ENCODE data around the gene UGT1A10. TPM values are rescaled to one million over a fixed set of nuclear protein-coding genes. Genes with fewer than 3 reads are reported as not detected.

Gene UGT1A10
- total RNA-seq, 1 experiment from 2014 or later = not detected

DNA sequence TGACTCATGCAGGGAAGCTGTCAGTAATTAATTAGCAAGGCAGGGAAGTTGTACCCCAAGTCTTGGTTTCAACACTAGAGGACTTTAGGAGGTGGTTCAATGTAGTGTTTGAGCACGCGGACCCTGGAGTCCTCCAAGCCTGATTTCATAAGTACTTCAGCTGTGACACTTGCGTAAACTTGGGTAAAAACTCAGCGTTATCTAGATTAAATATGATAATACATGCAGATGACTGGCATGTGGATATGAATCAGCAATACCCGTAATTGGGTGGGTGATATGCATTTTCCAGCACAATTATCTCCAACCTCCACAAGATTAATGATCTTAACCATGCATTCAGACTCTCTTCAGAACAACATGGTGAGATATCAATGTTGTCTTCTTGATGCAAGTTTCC is 50.7 kb downstream of the UGT1A10 start:
- Histone ChIP-seq H2AFZ (ENCODE audit: low read depth, low read length, poor library complexity, severe bottlenecking) (no peak overlapping the region), H3K9me2 (ENCODE audit: insufficient read depth) (no peaks in the 10 kb centered on the region), H3K79me2 (ENCODE audit: insufficient read depth, low read length) (no peaks in the 10 kb centered on the region), H4K20me1 (ENCODE audit: insufficient read depth) (no peaks in the 10 kb centered on the region), H3K27me3 (ENCODE audit: insufficient read depth, low read length) (no peaks in the 10 kb centered on the region), H3K36me3 (ENCODE audit: control insufficient read depth in 1 of 2, insufficient read depth in 2 of 2, low read length in 2 of 2) (no peaks in the 10 kb centered on the region), H3K4me3 (replicated peaks in 1 of 2; ENCODE audit: low read depth in 1 of 2, low read length in 2 of 2) (no peak overlapping the region), H3K4me2 (ENCODE audit: low read length) (no peak overlapping the region), H3K9ac (ENCODE audit: low read length) (no peak overlapping the region), H3K27ac (ENCODE audit: low read depth, low read length) (no peak overlapping the region), H3K4me1 (ENCODE audit: control insufficient read depth in 1 of 2, insufficient read depth in 2 of 2, low read length in 2 of 2) (no peaks in the 10 kb centered on the region), H3K9me3 (ENCODE audit: control insufficient read depth in 1 of 2, insufficient read depth in 1 of 2, low read depth in 1 of 2, low read length in 2 of 2) (no peaks in the 10 kb centered on the region)
- BruUV-seq (replicated peaks) = no TSS peak
- CTCF ChIA-PET = no interaction called here
- POLR2A ChIA-PET = no interaction called here
- intact Hi-C loops (cut with micrococcal nuclease) = no loop called here
- RAD21 ChIA-PET (ENCODE audit: low non-redundant PET in 1 of 2, low total read pairs in 2 of 2, uncharacterized antibody in 2 of 2, unreplicated experiment in 2 of 2) = no interaction called here
- TF ChIP-seq, protein P1, sequence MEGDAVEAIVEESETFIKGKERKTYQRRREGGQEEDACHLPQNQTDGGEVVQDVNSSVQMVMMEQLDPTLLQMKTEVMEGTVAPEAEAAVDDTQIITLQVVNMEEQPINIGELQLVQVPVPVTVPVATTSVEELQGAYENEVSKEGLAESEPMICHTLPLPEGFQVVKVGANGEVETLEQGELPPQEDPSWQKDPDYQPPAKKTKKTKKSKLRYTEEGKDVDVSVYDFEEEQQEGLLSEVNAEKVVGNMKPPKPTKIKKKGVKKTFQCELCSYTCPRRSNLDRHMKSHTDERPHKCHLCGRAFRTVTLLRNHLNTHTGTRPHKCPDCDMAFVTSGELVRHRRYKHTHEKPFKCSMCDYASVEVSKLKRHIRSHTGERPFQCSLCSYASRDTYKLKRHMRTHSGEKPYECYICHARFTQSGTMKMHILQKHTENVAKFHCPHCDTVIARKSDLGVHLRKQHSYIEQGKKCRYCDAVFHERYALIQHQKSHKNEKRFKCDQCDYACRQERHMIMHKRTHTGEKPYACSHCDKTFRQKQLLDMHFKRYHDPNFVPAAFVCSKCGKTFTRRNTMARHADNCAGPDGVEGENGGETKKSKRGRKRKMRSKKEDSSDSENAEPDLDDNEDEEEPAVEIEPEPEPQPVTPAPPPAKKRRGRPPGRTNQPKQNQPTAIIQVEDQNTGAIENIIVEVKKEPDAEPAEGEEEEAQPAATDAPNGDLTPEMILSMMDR (IDR thresholded peaks at IDR 0.05 in 2 of 3, conservative IDR thresholded peaks at IDR 0.05 in 1 of 3; ENCODE audit: borderline replicate concordance in 1 of 3, insufficient read depth in 1 of 3, low read depth in 2 of 3, low read length in 2 of 3) = no peak
- TF ChIP-seq SIN3A (IDR thresholded peaks at IDR 0.05; ENCODE audit: low read depth) (no peak), CEBPB (IDR thresholded peaks at IDR 0.05; ENCODE audit: low read depth) (no peak), CBX3 (IDR thresholded peaks at IDR 0.05; ENCODE audit: low read depth) (no peak), JUND (IDR thresholded peaks at IDR 0.05) (no peak)
- ATAC-seq = no peak
- DNase-seq (ENCODE audit: low read depth, low spot score) = no peak

DNA sequence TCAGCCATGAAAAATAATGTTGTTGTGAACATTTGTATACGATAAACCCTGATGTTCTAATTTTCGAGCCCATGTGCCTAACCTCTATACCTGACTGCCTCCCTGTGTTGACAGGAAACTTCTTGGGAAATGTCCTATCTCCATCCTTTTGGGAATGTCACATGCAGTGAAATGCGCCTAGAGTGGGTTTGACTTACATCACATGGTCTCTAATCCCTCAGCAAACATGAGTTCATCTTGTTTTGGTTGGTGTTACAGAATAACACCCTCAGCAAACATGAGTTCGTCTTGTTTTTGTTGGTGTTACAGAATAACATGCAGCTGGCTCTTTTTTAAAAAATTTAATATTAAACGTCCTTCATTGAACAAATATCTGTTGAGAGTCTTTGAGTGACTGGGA is 52.1 kb downstream of the UGT1A10 start:
- Histone ChIP-seq H3K27ac (ENCODE audit: low read depth, low read length) (no peak overlapping the region), H3K9me2 (ENCODE audit: insufficient read depth) (no peaks in the 10 kb centered on the region), H2AFZ (ENCODE audit: low read depth, low read length, poor library complexity, severe bottlenecking) (no peak overlapping the region), H4K20me1 (ENCODE audit: insufficient read depth) (no peaks in the 10 kb centered on the region), H3K4me2 (ENCODE audit: low read length) (no peak overlapping the region), H3K79me2 (ENCODE audit: insufficient read depth, low read length) (no peaks in the 10 kb centered on the region), H3K4me3 (replicated peaks in 1 of 2; ENCODE audit: low read depth in 1 of 2, low read length in 2 of 2) (no peak overlapping the region), H3K36me3 (ENCODE audit: control insufficient read depth in 1 of 2, insufficient read depth in 2 of 2, low read length in 2 of 2) (no peaks in the 10 kb centered on the region), H3K4me1 (ENCODE audit: control insufficient read depth in 1 of 2, insufficient read depth in 2 of 2, low read length in 2 of 2) (no peaks in the 10 kb centered on the region), H3K9ac (ENCODE audit: low read length) (no peak overlapping the region), H3K9me3 (ENCODE audit: control insufficient read depth in 1 of 2, insufficient read depth in 1 of 2, low read depth in 1 of 2, low read length in 2 of 2) (no peaks in the 10 kb centered on the region), H3K27me3 (ENCODE audit: insufficient read depth, low read length) (no peaks in the 10 kb centered on the region)
- TF ChIP-seq EZH2 (IDR thresholded peaks at IDR 0.05) = no peak
- intact Hi-C loops (cut with micrococcal nuclease) = no loop called here
- RAD21 ChIA-PET (ENCODE audit: low non-redundant PET in 1 of 2, low total read pairs in 2 of 2, uncharacterized antibody in 2 of 2, unreplicated experiment in 2 of 2) = no interaction called here
- ATAC-seq (no peak), DNase-seq (ENCODE audit: low read depth, low spot score) (no peak)
- POLR2A ChIA-PET = no interaction called here
- BruUV-seq (replicated peaks) = no TSS peak
- CTCF ChIA-PET = interaction anchor here (1.4 kb wide), 1 partner anchor 23 kb away, joined by 5 read pairs; no protein-coding TSS in a partner anchor

Measured in HCT116 (cell line).